HG03439 (cell line): ENCODE results near the gene AKAP14.
"Not testable (repeated sequence)": the region's sequence is repeated elsewhere in the genome, so short reads cannot be mapped to it uniquely, and the experiment has no call there.

Experiments
- ATAC-seq: cut with Tn5 transposase; IDR thresholded peaks from one replicate; pipeline ENCODE4 v1.9.1; 2021; ENCODE audit warnings: mild to moderate bottlenecking, moderate library complexity; ENCODE audit not compliant: unreplicated experiment

The AKAP14 gene

GRCh38 chrX:119895843-119896326 lies at the start of gene AKAP14:
Gene AKAP14 (plus strand): TSS chrX:119895893. CDS start chrX:119903224, 7,331 bp downstream.
- ATAC-seq = no peak

- ATAC-seq = peak; percentile 98
Observed at GRCh38 chrX:119852382-119853353, 43.0 kb upstream of the AKAP14 start, which contains the start of gene UPF3B. Gene UPF3B (minus strand): TSS chrX:119852963. CDS start chrX:119852928, 35 bp downstream.

- ATAC-seq = no peak
Observed at GRCh38 chrX:119853444-119853843, 42.2 kb upstream of the AKAP14 start.

- peak; percentile 14 for ATAC-seq
Observed at GRCh38 chrX:119870626-119871131, 25.0 kb upstream of the AKAP14 start.

GRCh38 chrX:119871245-119871598 lies 24.5 kb upstream of the AKAP14 start:
- ATAC-seq = peak; percentile 36

- ATAC-seq = peak; percentile 92
Observed at GRCh38 chrX:119871599-119872395, 23.9 kb upstream of the AKAP14 start, which contains the start of the genes NDUFA1 and RNF113A. Gene NDUFA1 (plus strand): TSS chrX:119871832. CDS start chrX:119871912, 80 bp downstream. Gene RNF113A (minus strand): TSS chrX:119871733. CDS start chrX:119871613, 120 bp downstream.

GRCh38 chrX:119878740-119879139 lies 17.0 kb upstream of the AKAP14 start:
- no peak for ATAC-seq

GRCh38 chrX:119880076-119880475 lies 15.6 kb upstream of the AKAP14 start:
- no peak for ATAC-seq

- peak; percentile 67 for ATAC-seq
Observed at GRCh38 chrX:119880552-119881437, 14.9 kb upstream of the AKAP14 start.

- ATAC-seq = no peak
Observed at GRCh38 chrX:119885554-119886428, 9.9 kb upstream of the AKAP14 start.

- peak; percentile 69 for ATAC-seq
Observed at GRCh38 chrX:119887721-119888425, 7.8 kb upstream of the AKAP14 start.

- not testable (repeated sequence) for ATAC-seq
Observed at GRCh38 chrX:119890626-119891025, 5.1 kb upstream of the AKAP14 start.

- ATAC-seq = not testable (repeated sequence)
Observed at GRCh38 chrX:119891961-119892692, 3.6 kb upstream of the AKAP14 start.

GRCh38 chrX:119899125-119899524 lies 3.4 kb downstream of the AKAP14 start:
- ATAC-seq = no peak

- no peak for ATAC-seq
Observed at GRCh38 chrX:119900976-119901375, 5.3 kb downstream of the AKAP14 start.

- ATAC-seq = no peak
Observed at GRCh38 chrX:119916310-119916709, 20.6 kb downstream of the AKAP14 start.

- ATAC-seq = no peak
Observed at GRCh38 chrX:119917877-119918276, 22.2 kb downstream of the AKAP14 start.
